ENCODE measurements around the gene OASL.

DNA sequence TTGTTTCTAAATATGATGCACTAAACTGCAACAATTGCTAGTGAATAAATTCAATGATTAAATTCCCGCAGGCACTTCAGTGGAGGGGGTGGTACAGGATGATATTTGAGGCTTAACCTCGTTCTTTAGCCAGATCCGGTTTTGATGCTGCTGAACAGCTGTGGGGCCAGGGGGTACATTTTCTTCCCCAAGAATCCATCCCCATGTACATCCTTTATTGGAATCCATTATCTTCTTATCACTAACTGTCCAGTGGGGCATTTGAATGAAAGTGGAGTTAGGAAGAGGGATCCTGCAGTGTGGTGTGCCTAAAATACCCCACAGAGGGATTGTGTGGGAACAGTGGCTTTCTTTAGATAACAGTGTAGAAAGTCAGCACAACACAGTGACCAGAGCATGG is 45.2 kb upstream of the OASL start:
- TF ChIP-seq, protein P1, sequence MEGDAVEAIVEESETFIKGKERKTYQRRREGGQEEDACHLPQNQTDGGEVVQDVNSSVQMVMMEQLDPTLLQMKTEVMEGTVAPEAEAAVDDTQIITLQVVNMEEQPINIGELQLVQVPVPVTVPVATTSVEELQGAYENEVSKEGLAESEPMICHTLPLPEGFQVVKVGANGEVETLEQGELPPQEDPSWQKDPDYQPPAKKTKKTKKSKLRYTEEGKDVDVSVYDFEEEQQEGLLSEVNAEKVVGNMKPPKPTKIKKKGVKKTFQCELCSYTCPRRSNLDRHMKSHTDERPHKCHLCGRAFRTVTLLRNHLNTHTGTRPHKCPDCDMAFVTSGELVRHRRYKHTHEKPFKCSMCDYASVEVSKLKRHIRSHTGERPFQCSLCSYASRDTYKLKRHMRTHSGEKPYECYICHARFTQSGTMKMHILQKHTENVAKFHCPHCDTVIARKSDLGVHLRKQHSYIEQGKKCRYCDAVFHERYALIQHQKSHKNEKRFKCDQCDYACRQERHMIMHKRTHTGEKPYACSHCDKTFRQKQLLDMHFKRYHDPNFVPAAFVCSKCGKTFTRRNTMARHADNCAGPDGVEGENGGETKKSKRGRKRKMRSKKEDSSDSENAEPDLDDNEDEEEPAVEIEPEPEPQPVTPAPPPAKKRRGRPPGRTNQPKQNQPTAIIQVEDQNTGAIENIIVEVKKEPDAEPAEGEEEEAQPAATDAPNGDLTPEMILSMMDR (IDR thresholded peaks at IDR 0.05): no peak
- TF ChIP-seq POLR2A (IDR thresholded peaks at IDR 0.05) (no peak), POLR2AphosphoS5 (IDR thresholded peaks at IDR 0.05) (no peak)

All from prostate gland (tissue), 2 donors.